HCEC 1CT (cell line): ENCODE results near the gene BEST4.
"Not testable (repeated sequence)": the region's sequence is repeated elsewhere in the genome, so short reads cannot be mapped to it uniquely, and the experiment has no call there.

ENCODE experiments used
- DNase-seq: peaks from one replicate; pipeline ENCODE4 v3.0.0-alpha.2; 2017

The BEST4 gene

DNA sequence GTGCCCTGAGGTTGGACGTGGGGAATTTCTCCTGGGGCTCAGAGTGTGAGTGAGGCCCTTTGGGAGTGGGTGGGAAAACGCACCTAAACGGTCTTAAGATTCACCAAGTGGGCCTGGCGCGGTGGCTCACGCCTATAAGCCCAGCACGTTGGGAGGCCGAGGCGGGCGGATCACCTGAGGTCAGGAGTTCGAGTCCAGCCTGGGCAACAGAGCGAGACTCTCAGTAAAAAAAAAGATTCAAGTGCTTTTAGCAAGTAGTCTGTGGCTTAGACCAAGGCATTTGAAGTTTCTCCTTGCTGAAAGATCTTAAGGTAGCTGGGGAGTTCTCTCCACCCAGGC lies 11.3 kb downstream of the BEST4 start:
- DNase-seq = no peak

DNA sequence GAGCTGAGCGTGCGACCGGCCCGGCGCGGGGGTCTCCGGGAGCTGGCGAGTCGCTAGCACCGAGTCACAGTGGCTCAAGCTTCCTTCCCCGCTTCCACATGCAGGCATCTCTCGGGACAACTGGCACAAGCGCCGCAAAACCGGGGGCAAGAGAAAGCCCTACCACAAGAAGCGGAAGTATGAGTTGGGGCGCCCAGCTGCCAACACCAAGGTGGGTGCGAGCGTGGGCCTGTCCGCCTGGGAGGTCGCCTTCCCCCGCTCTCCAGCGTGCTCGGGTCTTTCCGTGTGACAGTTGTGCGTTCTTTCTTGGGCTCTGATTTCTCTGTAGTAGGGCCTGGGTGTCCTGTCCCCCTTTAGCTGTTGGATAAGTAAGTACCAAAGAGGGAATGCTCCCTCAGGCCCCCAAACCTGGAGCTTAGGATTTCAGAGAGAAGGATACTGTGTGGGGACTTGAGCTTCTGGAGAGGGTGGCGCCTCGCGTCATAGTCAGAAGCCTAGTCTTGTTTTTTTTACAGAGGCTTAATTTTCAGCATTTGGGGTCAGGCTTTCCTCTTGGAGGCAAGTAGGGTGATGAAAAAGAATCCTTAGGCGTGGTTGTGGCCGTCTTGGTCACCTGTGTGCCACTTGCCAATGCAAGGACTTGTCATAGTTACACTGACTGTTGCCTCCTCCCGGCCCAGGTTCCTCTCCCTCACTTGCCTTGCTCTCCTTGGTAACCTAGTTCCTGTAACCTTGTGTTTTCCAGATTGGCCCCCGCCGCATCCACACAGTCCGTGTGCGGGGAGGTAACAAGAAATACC lies 11.8 kb downstream of the BEST4 start:
- DNase-seq = peak; percentile 6

DNA sequence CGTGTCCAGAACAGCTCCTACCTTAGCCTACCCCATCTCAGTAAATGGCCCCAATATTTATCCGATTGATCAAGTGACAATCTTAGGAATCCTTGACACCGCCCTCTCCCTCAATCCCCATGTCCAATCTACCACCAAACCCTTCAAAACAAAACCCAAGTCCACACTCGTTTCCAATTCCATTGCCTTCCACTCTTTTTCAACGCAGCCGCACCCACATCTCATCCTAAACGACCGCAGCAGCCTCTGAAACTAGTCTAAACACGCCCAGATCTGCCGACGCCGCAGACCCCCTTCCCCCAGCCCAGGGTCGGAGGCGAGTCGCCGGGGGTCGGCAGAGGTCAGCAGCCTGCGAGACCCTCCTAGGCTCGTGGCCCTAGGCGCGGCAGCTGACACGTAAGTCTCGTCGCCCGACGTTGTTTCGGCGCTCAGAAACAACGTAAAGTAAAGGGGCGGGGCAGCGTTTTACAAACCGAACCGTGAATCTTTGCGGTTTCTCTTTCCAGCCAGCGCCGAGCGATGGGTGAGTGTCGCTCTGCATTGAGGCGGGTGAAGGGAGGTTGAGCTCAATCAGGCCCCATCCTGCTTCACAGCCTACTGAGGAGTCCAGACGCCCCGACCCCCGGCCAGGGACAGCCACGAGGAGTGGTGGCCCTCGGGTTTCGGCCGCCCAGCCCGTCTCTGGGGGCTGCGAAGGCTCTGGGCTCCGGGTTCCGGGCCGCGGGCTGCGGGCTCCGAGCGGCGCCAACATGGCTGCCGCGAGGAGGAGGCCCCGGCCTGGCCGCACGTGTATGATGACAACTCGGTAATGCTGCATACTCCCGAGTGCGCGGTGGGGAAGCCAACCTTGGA lies 12.7 kb downstream of the BEST4 start, which contains the start of gene RPS8:
TSS of gene RPS8 (plus strand) at position 463 of the 852 bp plus-strand sequence. CDS start at position 520, 57 bp downstream.
- DNase-seq = peak; percentile 90

DNA sequence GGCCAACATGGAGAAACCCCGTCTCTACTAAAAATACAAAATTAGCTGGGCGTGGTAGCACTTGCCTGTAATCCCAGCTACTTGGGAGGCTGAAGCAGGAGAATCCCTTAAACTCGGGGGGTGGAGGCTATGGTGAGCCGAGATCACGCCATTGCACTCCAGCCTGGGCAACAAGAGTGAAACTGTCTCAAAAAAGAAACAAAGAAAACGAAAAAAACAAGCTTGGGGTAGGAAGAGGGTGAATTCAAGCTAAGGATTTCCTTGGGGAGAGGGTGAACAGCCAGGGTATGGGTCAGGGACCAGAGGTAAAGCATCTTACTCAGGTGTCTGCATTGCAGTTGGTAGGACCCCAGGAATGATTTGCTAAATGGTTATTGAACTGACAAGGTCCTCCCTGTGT lies 21.5 kb downstream of the BEST4 start:
- DNase-seq = not testable (repeated sequence)

DNA sequence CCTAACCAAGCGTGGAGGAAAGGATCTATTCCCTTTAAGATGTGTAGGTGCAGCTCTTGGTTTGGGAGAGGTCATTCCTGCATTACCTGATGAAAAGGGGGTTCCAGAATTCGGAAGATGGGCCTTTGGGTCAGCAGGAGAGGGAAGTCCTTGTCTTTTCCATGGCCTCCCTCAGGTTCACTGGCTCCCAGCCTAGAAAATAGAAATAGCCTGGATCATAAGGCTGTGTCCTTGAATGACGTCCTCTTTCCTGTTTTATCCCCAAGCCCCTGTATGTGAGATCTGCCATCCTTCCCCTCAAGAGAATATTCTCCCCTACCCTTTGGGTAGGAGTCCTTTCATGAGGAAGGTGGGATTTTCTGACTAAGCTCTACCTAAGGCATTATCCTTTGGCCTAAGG lies 27.1 kb downstream of the BEST4 start:
- DNase-seq = no peak

DNA sequence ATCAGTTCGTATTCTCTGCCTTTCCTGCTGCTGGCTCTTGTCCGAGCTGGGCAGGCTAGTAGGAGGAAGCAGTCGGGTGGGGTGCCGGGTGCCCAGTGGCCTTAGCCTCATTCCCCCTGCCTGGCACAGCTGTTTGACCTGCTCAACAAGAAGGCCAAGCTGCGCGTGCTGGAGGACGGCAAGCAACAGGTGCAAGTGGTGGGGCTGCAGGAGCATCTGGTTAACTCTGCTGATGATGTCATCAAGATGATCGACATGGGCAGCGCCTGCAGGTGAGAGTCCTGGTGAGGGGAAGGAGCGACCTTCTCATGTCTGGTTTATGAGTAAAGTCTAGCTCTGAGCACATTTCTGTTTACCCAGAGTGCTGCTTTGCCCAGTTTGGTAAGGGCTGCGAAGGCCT lies 28.9 kb downstream of the BEST4 start:
- no peak for DNase-seq

DNA sequence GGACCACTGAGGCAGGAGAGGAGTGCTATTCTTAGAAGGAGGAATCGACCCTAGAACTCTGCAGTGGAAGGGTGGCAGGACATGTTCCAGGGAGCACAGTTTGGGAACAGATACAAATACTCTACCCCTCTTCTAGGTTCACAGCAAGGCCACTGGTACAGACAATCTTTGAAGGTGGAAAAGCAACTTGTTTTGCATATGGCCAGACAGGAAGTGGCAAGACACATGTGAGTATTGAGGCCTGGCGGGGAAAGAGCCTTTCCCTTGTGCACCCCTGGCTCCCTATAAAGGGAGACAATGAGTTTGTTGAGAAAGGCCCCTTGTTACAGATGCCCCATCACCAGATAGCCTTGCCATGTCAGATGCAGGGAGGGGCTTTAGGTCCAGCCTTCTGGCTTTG lies 30.6 kb downstream of the BEST4 start:
- no peak for DNase-seq

DNA sequence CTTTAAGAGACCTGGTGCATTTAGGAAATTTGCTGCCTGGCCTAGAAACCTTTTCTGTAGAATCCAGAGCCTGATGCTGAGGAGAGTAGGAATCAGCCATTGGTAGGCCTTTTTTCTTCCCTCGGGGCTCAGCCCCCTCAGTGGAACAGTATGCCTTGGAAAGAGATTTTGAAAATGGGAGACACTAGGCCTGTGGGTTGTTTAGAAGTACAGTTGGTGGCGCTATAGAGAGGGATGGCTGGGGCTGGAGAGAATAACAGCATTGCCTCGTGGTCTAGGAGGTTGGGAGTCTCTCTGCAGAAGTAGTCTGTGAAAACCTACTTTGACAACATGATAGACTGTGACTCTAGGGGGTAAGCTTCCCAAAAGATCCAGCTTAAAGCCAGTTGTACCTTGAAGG lies 40.1 kb downstream of the BEST4 start:
- no peak for DNase-seq

DNA sequence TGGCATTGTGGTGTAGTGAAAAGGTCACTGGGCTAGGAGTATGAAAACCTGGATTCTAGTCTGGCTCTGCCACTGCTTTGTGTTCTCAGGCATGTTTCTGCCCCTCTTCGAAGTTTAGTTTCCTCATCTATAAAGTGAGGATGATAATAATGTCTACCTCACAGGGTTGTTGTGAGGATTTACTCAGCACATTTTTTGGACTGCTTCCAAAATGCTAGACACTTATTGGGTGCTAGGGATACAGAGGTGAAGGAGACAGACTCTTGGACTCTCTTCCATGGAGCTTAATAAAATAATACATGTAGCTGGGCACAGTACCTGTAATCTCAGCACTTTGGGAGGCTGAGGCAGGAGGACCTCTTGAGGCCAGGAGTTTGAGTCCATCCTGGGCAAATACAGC lies 44.8 kb downstream of the BEST4 start:
- DNase-seq = no peak

DNA sequence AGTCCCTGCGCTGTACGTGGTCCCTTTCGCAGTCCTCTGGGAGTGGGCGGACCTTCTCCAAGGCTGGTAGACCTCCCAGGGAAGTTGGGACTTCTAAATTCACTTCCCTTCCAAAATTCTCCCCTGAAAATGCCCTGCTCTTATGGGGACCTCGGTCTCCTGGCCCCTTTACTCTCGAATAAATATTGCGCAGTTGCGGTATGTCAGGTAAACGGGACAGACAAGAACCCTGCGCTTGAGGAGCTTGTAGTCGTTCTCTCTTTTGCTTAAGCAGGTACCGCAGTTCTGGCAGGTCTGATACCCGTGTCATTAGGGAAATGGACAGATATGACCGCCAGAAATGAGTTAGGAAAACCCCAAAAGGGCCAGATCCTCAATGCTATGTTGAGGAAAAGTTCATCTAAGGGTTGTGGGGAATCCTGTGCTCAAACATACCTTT lies 47.8 kb downstream of the BEST4 start:
- DNase-seq = no peak

DNA sequence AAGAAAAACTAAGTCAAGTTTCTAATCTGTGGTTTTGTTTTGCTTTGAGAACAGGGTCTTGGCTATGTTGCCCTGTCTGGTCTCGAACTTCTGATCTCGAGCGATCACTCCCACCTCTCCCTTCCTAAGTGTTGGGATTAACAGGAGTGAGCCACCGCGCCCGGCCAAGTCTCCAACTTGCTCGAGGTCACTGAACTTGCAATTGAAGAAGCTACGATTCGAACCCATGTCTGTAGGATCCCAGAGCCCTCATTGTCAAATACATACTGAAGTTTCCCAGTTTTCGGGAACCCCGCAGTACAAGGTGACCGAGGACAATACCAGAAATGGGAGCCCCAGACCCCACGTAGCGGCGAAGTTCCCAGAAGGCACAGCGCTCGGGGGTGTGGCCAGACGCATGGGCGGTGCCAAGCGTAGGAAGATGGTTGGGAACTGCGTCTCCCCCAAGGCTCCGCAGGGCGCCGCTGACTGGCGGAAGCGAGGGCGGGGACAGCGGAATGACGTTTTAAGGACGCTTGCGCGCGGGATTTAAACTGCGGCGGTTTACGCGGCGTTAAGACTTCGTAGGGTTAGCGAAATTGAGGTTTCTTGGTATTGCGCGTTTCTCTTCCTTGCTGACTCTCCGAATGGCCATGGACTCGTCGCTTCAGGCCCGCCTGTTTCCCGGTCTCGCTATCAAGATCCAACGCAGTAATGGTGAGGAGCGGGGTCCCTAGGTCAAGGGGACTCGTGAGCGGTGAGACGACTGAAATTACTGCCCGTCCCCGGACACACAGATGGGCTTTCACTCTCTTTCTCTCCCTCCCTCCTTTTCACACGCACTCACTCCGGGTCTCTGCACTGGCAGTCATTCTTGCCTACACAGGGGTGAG lies 48.4 kb downstream of the BEST4 start, which contains the start of gene KIF2C:
TSS of gene KIF2C (plus strand) at position 531 of the 872 bp plus-strand sequence. CDS start at position 627, 96 bp downstream.
- peak; percentile 99 for DNase-seq

DNA sequence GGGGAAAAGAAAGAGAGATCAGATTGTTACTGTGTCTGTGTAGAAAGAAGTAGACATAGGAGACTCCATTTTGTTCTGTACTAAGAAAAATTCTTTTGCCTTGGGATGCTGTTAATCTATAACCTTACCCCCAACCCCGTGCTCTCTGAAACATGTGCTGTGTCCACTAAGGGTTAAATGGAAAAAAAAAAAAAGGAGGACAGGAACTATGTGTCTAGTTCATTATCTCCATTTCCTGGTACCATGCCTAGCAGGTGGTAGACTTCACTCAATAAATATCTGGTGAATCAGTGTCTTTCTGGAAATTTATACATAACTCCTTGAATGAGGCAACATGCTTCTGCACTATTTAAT lies 49.0 kb downstream of the BEST4 start:
- peak; percentile 20 for DNase-seq

DNA sequence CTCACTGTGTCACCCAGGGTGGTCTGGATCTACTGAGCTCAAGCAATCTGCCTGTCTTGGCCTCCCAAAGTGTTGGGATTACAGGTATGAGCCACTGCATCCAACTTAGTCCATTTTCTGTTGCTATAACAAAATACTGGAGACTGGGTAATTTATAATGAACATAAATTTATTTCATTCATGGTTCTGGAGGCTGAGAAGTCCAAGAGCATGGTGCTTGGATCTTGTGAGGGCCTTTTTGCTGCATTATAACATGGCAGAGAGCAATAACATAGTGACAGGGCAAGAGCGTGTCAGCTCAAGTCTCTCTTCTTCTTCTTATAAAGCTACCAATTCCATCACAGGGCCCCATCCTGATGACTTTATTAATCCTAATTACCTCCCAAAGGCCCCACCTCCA lies 52.0 kb downstream of the BEST4 start:
- DNase-seq = no peak

DNA sequence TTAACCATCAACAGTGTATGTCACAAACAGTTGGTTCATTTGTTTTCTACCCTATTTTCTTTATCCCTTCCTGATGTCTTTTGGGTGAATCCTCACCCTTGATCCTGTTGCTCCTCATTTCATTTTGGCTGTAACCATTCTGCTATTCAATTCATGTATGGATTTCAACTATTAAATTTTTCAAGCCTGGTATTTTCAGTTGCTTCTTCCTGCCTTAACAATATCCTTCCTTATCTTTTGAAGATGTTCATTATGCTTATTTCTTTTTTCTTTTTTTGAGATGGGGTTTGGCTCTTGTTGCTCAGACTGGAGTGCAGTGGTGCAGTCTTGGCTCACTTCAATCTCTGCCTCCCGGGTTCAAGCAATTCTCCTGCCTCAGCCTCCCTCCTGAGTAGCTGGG lies 54.2 kb downstream of the BEST4 start:
- no peak for DNase-seq
